ENCODE results near the gene RPP25L.
"Not testable (repeated sequence)": the region's sequence is repeated elsewhere in the genome, so short reads cannot be mapped to it uniquely, and the experiment has no call there.

Gene RPP25L, protein sequence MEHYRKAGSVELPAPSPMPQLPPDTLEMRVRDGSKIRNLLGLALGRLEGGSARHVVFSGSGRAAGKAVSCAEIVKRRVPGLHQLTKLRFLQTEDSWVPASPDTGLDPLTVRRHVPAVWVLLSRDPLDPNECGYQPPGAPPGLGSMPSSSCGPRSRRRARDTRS

DNA sequence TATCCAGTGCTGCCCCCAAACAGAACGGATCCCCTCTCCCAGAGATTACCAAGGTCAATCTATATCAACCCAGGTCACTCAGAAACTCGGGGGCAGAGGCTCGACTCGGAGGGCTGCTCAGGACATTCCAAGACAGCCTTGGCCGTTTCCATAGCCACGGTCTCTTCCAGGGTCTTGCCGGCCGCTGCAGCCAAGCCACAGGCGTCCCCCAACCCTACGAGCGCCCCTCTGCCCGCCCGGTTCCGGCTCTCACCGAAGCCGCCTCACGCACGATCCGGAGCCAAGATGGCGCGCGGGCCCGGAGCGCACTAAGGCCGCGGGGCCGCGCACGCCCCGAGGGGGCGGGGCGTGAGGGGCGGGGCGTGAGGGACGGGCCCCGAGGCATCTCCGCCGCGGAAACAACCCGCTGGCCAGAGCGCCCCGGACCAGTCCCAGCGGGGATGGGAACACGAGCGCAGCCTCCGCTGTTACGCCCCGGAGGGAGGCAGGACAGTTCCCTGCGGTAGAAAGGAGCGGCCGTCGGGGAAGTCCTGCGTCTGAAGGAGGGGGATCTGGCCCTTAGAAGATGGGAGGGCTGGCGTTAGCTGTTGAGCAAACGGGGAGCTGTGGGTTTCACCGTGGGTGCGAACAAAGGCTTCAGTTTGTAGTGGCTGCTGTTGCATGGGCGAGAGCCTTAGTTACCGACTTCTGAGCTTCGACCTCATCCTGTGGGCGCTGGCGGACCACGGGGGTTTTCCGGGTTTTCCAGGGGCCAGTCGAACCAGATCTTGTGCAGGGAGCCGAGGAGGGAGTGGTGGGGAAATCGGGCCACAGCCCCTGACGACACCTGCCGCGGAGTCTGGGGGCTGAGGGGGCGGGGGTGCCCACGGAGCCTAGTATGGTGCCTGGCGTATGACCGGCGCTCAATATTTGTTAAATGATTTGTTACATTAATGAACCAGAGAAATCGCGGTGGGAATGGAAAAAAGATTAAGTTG lies at the start of gene RPP25L:
TSS of gene RPP25L (minus strand) at position 287 of the 977 bp plus-strand sequence. CDS start 801 bp downstream, outside the sequence.
- peak; percentile 82 for DNase-seq (ENCODE audit: low spot score)

DNA sequence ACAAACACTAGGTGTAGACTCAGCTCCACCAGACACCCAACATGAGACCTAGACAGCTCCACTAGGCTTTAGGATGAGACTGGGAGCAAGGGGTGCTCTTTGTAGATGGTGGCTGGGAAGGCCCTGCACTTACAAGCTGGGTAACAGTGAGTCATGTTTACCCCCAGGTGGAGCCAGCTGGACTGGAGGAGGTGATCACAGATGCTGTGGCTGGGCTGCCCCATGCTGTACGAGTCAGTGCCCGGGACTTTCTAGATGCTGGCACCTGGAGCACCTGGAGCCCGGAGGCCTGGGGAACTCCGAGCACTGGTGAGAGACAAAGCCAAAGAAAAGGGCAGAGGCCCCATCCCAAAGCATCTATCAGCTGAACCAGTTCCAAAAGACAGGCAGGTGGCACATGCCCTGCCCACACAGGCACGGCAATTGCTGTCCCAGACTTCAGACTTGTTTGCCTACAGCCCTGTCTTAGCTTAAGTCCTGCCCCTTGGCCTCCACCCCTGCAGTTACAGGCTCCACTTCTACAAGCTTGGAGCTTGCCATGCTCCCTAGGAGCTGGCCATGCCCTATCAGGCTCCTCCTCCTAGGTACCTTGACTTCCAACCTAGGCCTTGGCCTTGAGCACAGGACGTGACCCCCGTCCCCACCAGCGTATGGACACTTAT lies 47.8 kb upstream of the RPP25L start:
- DNase-seq (ENCODE audit: low spot score) = peak; percentile 25

DNA sequence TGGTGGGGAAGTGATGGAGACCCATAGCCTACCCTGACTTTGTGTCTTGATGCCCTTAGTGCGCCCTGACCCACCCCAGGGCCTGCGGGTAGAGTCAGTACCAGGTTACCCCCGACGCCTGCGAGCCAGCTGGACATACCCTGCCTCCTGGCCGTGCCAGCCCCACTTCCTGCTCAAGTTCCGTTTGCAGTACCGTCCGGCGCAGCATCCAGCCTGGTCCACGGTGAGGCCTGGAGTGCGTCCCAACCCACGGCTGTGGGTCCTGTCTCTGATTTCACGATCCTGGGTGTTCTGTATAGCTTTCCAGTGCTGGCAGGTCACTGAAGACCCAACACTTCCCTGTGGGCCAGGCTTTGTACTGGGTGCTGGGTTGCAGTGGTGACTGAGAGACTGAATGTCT lies 46.6 kb upstream of the RPP25L start:
- no peak for DNase-seq (ENCODE audit: low spot score)

GRCh38 chr9:34656992-34657391 lies 45.1 kb upstream of the RPP25L start:
- no peak for DNase-seq (ENCODE audit: low spot score)

DNA sequence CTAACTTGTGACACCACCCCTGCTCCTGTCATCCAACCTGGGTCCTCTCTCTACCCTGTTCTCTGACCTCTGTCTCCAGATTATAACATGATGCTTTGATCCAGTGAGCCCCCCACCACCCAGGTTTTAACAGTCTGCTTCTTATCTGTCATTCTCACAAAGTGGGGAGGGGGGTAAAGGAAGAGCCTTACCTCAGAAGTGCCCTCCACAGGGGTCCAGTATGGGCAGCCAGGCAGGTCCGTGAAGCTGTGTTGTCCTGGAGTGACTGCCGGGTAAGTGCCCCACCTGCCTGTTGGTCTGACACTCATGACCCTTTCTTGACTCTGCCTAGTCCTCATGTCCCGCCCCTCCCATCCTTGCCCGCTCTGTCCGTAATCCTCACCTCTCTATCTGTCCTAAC lies 43.5 kb upstream of the RPP25L start:
- DNase-seq (ENCODE audit: low spot score) = no peak

DNA sequence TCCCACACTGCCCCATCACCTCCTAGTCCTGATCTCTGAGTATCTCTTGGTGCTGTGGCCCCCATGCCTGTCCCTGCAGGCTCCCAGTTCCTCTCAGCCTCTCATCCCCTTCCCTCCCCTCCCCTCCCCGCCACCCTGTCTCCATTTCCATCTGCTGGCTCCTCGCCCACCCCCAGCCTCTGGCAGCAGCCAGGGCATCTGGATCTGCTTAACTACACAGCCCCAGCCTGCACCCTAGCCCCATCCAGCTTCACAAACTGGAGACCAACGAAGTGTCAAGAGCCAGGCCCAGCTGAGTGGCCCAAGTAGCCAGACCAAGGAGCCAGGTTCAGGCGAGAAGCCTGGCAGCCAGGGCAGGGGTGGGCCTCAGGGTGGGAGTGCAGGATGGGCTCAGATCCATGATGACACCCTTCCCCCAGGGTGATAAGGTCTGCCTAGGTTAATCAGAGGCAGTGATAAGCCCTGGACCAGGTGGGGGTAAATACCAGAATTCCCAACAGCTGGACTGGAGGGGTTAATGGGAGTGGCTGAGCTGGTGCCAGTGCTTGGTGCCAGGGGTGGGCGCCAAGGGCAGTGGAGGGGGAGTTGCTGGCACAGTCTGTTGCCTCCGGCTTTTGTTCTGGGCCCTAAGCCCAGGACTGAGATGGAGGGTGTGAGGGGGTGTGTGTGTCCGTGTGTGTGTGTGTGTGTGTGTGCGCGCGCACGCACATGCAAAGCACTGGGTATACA lies 42.6 kb upstream of the RPP25L start:
- DNase-seq (ENCODE audit: low spot score) = no peak

DNA sequence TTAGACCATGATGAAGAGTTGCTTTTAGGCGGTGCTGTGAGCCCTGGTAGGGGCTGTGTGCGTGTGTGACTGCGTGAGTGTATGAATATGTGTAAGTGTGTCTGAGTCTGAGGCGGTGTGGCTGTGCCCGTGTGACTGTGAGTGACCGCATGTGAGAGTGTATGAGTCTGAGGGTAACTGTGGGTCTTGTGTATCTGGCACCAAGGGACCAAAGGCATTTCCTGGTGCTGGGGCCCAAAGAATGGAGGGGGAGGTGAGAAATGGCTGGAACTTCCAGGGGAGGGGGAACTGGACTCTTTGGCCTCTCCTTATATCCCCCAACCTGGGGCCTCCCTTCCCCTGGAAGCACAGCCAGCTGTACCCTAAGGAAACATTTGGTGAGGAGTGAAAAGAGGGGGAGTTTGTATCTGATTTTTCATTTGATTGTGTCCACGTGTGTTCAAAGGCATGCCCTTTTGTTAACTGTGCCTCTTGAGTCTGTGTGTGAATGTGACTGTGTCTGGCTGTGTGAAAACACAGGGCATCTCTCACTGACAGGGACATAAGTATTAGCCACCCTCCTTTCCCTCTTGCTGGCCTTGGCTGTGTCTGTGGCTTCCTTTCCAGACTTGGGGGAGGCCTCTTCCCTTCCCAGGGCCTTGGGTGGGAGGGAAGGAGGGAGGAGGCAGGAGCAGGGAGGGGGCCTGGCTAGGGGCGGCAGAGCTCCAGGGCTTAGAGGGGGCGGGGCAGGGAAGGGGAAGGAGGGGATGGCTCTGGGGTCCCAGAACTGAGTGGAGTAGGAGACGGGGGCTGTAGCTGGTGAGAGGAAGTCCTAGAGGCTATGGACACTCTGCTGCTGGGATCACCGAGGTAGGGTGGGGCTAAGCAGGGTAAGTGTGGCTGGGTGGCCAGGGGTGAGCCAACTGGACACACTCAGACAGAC lies 41.5 kb upstream of the RPP25L start:
- no peak for DNase-seq (ENCODE audit: low spot score)

- DNase-seq (ENCODE audit: low spot score) = no peak
These were observed 40.7 kb upstream of the RPP25L start for GRCh38 chr9:34652602-34653000.

DNA sequence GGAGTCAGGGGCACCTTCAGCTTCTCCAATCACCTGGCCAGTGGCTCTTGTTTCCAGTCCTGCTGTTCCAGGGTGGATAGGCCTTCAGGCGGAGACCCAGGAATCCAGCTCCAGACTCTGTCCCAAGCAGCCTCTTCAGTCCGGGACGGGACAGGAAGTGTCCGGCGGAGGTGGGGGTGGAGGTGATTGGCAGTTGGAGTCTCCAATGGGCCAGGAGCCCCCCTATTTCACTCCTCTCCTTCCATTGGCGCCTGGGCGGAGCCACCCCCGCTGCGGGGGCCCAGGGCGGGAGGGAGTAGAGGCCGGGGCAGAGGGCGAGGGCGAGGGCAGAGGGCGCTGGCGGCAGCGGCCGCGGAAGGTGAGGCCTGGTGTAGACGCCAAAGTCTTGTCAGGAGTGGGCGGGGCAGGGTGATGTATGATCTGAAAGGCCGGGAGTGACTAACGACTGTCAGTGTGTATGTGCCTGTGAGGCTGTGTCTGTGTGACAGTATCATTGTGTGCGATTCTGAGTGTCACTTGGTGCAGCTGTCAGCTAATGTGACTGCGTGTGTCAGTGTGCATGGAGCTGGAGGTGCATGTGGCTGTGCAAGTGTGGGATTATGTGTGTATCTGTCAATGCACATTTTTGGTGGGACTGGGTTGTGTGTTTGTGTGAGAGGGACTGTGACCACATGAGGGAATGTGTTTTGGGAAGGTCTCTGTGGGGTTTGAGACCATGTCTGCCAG lies 40.1 kb upstream of the RPP25L start, which contains the start of gene IL11RA:
TSS of gene IL11RA (plus strand) at position 310 of the 726 bp plus-strand sequence. CDS start 3,033 bp downstream, outside the sequence.
- peak; percentile 63 for DNase-seq (ENCODE audit: low spot score)

GRCh38 chr9:34651321-34651720 lies 39.4 kb upstream of the RPP25L start:
- no peak for DNase-seq (ENCODE audit: low spot score)

- no peak for DNase-seq (ENCODE audit: low spot score)
These were observed 38.9 kb upstream of the RPP25L start for GRCh38 chr9:34650816-34651215.

- DNase-seq (ENCODE audit: low spot score) = no peak
These were observed 36.8 kb upstream of the RPP25L start for GRCh38 chr9:34648673-34649072.

- peak; percentile 31 for DNase-seq (ENCODE audit: low spot score)
These were observed 35.8 kb upstream of the RPP25L start for GRCh38 chr9:34647651-34648050.

DNA sequence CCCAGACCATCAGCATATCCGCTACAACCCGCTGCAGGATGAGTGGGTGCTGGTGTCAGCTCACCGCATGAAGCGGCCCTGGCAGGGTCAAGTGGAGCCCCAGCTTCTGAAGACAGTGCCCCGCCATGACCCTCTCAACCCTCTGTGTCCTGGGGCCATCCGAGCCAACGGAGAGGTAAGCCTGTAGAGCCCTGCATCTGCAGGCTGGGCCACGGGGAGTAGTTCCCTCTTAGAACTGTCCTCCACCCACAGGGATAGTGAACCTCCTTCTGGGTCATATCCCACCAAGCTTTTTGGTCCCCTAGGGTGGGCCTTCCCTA lies 35.1 kb upstream of the RPP25L start:
- no peak for DNase-seq (ENCODE audit: low spot score)

DNA sequence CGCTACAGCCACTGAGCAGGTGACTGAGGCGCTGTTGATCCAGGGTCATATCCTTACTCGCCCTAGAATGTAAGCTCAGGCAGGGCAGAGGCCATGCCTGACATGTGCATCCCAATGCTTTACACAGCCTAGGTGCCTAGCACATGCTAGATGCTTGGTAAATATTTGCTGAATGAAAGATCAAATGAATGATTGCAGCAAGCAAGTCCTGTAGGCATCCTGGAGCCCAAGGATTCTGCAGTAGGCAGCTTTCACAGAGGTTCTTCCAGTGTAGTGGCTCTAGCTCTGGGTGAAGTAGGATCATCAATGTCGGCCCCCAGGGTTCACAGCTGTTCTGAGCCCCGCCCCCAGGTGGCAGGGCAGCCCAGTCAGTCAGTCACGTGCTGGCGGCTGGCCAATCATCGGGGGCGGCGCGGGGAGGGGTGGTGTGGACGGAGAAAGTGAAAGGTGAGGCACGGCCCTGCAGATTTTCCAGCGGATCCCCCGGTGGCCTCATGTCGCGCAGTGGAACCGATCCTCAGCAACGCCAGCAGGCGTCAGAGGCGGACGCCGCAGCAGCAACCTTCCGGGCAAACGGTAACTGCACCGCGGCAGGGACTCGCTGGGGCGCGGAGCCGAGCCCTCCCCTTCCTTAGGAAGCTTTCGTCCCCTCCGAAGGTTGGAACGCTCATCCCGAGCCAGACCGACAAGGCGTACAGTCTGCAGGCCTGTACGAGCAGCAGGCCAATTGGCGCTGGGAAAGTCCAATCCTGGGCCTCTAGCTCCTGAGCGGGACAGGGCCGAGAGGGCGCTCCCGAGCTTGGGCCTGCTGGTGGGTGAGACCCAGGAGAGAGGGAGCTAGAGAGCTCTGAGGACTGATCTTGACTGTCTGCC lies 34.5 kb upstream of the RPP25L start, which contains the start of gene GALT:
TSS of gene GALT (plus strand) at position 465 of the 873 bp plus-strand sequence. CDS start at position 495, 30 bp downstream.
- peak; percentile 97 for DNase-seq (ENCODE audit: low spot score)

GRCh38 chr9:34644766-34645314 lies 32.9 kb upstream of the RPP25L start:
- no peak for DNase-seq (ENCODE audit: low spot score)

DNA sequence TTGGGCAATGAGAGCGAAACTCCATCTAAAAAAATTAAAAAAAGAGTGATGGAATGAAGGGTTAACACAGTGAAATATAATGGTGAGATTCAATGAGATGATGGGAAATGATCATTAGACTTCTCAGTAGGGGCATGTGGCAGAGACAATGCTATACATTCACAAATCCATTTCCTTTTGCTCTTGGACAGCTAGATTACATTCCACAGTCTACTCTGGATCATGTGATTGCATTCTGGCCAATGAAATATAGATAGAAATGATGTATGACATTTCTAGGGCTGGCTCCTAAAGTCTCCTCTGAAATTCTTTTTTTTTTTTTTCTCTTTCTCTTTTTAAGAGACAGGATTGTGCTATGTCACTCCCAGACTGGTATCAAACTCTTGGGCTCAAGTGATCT lies 30.8 kb upstream of the RPP25L start:
- no peak for DNase-seq (ENCODE audit: low spot score)

GRCh38 chr9:34639322-34639721 lies 27.4 kb upstream of the RPP25L start:
- not testable (repeated sequence) for DNase-seq (ENCODE audit: low spot score)

DNA sequence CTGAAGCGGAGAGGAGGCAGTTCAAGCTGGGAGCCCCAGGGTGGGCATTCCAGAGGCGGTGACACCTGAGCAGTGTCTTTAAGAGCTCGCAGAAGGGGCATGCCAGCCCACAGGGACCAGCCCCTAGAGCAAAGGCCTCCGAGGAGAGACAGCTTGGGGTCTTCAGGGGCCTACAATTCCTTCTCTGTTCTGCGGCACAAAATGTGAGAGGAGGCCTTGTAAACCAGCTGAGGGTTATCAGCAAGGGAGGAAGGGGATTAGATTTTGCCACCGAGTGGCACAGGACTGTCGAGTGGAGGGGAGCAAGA lies 26.2 kb upstream of the RPP25L start:
- DNase-seq (ENCODE audit: low spot score) = no peak
